NT2/D1 (cell line): ENCODE results near the gene MBP.
"Not testable (repeated sequence)": the region's sequence is repeated elsewhere in the genome, so short reads cannot be mapped to it uniquely, and the experiment has no call there.

ENCODE experiments used
- DNase-seq: peaks from one replicate; pipeline ENCODE4 v3.0.0-alpha.2; 2011; ENCODE audit warnings: low read depth, low spot score
- H3K27me3 ChIP-seq: 2 replicates; pipeline ENCODE4 v1.6.0; 2011; ENCODE audit warnings: mild to moderate bottlenecking; ENCODE audit not compliant: insufficient read length, insufficient read depth
- H3K36me3 ChIP-seq: 2 replicates; pipeline ENCODE4 v1.6.1; 2011; ENCODE audit warnings: mild to moderate bottlenecking, low read length, mixed read lengths; ENCODE audit not compliant: insufficient read depth, insufficient read length
- H3K4me1 ChIP-seq: 2 replicates; pipeline ENCODE4 v1.5.1; 2011; ENCODE audit not compliant: insufficient read depth, insufficient read length
- H3K4me3 ChIP-seq: 2 replicates; pipeline ENCODE4 v1.5.1; 2011; ENCODE audit warnings: low read depth; ENCODE audit not compliant: insufficient read length
- H3K9ac ChIP-seq: 2 replicates; pipeline ENCODE4 v1.6.0; 2011; ENCODE audit warnings: low read depth; ENCODE audit not compliant: insufficient read length
- H3K9me3 ChIP-seq: 2 replicates; pipeline ENCODE4 v1.5.1; 2011; ENCODE audit warnings: mild to moderate bottlenecking, low read length; ENCODE audit not compliant: insufficient read depth
- SUZ12 ChIP-seq: IDR thresholded peaks from 2 replicates; pipeline ENCODE4 v1.6.1; 2011; ENCODE audit not compliant: insufficient read length, insufficient read depth; ENCODE audit errors: extremely low read depth
- YY1 ChIP-seq: IDR thresholded peaks from 2 replicates; pipeline ENCODE4 v1.6.1; 2011; ENCODE audit not compliant: insufficient read length, insufficient read depth
- ZNF274 ChIP-seq: IDR thresholded peaks from 2 replicates; pipeline ENCODE4 v1.6.1; 2011; ENCODE audit warnings: mild to moderate bottlenecking, low read depth, low read length

Gene MBP

GRCh38 chr18:77021075-77021474 lies 111.5 kb downstream of the MBP start:
- DNase-seq = no peak
- no peaks in the 10 kb centered on the region for H3K27me3 ChIP-seq
- no peaks in the 10 kb centered on the region for H3K9me3 ChIP-seq
- TF ChIP-seq YY1 (no peak), ZNF274 (no peak)
- H3K4me3 ChIP-seq = no peak overlapping the region
- H3K36me3 ChIP-seq = no peaks in the 10 kb centered on the region
- H3K9ac ChIP-seq = no peak overlapping the region
- H3K4me1 ChIP-seq = no peaks in the 10 kb centered on the region

DNA sequence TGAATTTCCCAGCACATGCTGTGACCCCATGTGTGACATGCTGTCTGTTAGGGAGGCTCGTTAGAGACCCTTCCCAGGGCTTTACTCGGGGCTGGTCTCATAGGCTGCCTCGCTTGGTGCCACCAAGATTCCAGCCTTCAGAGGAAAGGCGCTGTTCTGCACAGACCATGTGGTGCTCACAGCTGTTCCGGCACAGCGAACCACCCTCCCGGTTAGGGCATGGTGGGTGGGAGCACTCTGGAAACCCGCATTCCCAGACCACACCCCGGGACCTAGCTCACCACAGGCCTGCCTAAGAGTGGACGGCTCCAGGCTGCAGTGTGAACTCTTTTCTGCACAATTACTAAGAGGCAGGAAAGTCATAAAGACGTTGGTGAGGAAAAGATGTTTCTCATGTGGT lies 112.0 kb downstream of the MBP start:
- Histone ChIP-seq H3K4me1 (no peaks in the 10 kb centered on the region), H3K4me3 (no peak overlapping the region), H3K36me3 (no peaks in the 10 kb centered on the region), H3K9me3 (no peaks in the 10 kb centered on the region), H3K9ac (no peak overlapping the region), H3K27me3 (no peaks in the 10 kb centered on the region)
- DNase-seq = no peak
- no peak for TF ChIP-seq YY1
- TF ChIP-seq ZNF274 = no peak
- no peak for TF ChIP-seq SUZ12

DNA sequence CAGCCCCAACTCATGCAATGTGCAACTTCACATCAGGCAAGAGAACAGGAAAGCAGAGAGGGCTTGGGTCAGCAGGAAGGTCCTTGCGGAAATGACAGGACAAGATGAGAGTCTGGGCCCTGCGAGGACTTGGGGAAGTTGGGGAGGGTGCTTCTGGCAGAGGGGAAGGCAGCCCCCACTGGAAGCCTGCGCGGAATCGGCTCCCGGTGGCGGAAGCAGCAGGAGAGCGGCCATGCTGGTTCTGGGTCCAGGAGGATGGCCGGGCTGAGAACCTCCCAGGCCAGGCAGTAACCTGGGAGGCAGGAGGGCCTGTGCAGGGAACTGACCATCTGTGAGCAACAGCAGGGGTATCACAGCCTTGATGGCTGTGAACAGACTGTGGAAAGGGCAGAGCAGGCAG lies 112.9 kb downstream of the MBP start:
- H3K36me3 ChIP-seq = no peaks in the 10 kb centered on the region
- no peaks in the 10 kb centered on the region for H3K27me3 ChIP-seq
- H3K9ac ChIP-seq = no peak overlapping the region
- no peaks in the 10 kb centered on the region for H3K9me3 ChIP-seq
- no peak overlapping the region for H3K4me3 ChIP-seq
- TF ChIP-seq ZNF274 = no peak
- no peak for TF ChIP-seq YY1
- TF ChIP-seq SUZ12 = no peak
- no peaks in the 10 kb centered on the region for H3K4me1 ChIP-seq
- no peak for DNase-seq

DNA sequence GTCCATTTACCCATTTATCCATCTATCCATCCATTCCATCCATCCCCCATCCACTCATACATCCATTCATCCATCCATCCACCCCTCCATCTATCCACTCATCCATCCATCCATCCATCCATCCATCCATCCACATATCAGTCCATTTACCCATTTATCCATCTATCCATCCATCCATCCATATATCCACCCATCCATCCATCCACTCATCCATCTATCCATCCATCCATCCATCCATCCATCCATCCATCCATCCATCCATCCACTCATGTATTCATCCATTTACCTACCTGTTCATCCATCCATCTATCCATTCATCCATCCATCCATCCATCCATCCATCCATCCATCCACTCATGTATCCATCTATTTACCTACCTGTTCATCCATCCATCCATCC lies 113.9 kb downstream of the MBP start:
- H3K9me3 ChIP-seq, H3K27me3 ChIP-seq, H3K9ac ChIP-seq, H3K4me3 ChIP-seq, DNase-seq, H3K36me3 ChIP-seq, H3K4me1 ChIP-seq: not testable (repeated sequence)

DNA sequence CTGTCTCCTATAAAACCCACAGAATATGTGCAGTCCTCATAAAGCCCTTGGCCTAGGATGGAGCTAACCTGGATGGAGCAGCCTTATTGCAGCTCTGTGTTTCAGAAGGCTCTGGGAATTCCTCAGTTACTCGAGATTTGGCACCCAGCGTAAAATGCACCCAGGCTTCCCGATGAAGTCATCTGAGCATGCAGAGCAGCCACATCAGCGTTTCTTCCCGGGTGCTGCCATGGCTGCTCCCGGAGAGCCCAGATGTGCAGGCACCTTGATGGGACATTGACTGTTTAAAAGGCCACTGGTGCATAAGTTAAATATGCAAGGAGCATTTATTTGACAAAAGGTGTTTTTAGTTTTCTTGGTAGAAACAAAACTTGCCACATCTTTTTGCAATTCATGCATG lies 115.2 kb downstream of the MBP start:
- TF ChIP-seq ZNF274 (no peak), SUZ12 (no peak), YY1 (no peak)
- Histone ChIP-seq H3K27me3 (no peaks in the 10 kb centered on the region), H3K4me1 (no peaks in the 10 kb centered on the region), H3K9me3 (no peaks in the 10 kb centered on the region), H3K4me3 (no peak overlapping the region), H3K36me3 (no peaks in the 10 kb centered on the region), H3K9ac (no peak overlapping the region)
- no peak for DNase-seq

- Histone ChIP-seq H3K36me3 (no peaks in the 10 kb centered on the region), H3K9me3 (no peaks in the 10 kb centered on the region), H3K4me3 (no peak overlapping the region), H3K9ac (no peak overlapping the region), H3K4me1 (no peaks in the 10 kb centered on the region), H3K27me3 (no peaks in the 10 kb centered on the region)
- TF ChIP-seq ZNF274 (no peak), YY1 (no peak), SUZ12 (no peak)
- DNase-seq = no peak
Measured at GRCh38 chr18:77016936-77017335, 115.6 kb downstream of the MBP start.

DNA sequence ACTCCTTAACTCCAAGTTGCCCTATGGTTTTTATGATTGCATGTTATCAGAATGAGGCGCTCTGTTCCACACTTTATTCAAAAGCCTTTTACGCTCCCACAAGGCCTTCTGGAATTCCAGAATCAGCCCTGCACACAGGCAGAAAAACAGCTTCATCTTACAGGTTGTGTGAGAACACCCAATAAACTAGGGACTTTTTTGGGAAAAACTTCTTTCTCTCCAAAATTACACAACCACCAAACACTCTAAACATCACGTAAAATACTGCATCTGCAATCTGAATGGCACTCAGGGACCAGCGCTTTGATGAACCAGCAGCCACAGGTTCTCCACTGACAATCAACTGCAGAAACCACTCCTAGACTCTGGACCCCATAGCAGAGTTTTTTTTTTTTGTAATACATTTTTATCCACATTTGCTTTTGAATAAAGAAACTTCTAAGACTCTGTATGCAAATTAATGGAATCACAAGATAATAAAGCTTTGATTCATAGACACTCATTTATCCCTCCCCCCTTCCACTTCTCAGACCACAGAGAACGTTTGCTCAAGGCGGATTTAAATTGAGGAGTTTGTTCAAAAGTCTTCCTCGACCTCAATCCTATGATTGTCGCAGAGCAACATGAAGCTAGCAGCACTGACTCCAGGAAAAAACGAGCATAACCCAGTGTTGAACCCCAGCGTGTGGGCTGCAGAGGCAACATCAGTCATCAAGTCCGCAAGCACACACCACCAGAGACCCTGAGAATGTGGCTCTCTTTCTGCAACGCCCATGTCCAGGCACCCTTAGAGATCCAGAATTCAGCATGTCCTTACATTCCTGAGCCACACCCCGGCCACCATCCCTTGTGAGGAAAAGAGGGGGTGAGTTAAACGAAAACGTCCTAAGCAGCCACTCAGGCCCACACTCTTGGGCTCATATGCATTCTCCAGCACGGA lies 116.5 kb downstream of the MBP start:
- H3K4me1 ChIP-seq = no peaks in the 10 kb centered on the region
- no peaks in the 10 kb centered on the region for H3K27me3 ChIP-seq
- no peak for DNase-seq
- H3K9ac ChIP-seq = no peak overlapping the region
- TF ChIP-seq SUZ12 = no peak
- TF ChIP-seq YY1 = no peak
- TF ChIP-seq ZNF274 = no peak
- no peak overlapping the region for H3K4me3 ChIP-seq
- H3K36me3 ChIP-seq = no peaks in the 10 kb centered on the region
- H3K9me3 ChIP-seq = no peaks in the 10 kb centered on the region

DNA sequence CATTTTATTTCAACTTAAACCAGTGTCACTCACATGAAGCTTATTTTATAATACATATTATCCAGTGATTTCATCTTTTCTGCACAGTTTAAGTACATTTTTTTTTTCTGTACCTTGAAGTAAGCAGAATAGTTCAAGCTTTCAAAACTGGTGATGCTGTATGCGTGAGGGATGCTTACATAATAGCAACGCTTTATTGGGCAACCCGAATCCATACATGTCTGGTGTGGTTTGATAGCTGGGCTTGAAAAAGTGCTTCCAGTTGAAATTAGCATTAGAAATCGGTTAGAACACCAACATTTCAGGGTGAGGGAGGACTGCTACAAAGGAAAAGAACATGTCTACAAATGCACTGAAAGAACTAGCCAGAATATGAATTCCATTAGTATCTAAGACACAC lies 117.4 kb downstream of the MBP start:
- no peaks in the 10 kb centered on the region for H3K27me3 ChIP-seq
- no peaks in the 10 kb centered on the region for H3K9me3 ChIP-seq
- no peaks in the 10 kb centered on the region for H3K4me1 ChIP-seq
- H3K4me3 ChIP-seq = no peak overlapping the region
- no peaks in the 10 kb centered on the region for H3K36me3 ChIP-seq
- DNase-seq = no peak
- no peak overlapping the region for H3K9ac ChIP-seq
- TF ChIP-seq YY1 = no peak
- no peak for TF ChIP-seq ZNF274
- no peak for TF ChIP-seq SUZ12
